NCI-H2227 (cell line): ENCODE measurements around the gene CAMK2N2.
A peak's percentile ranks its signal among the peaks of the same experiment; 100 is the strongest.
"Not testable (repeated sequence)": the region's sequence is repeated elsewhere in the genome, so short reads cannot be mapped to it uniquely, and the experiment has no call there.

Source experiments
- DNase-seq: peaks from one replicate; lab custom pipeline; 2025; ENCODE audit not compliant: unreplicated experiment; lab: John Stamatoyannopoulos, UW

The CAMK2N2 gene

GRCh38 chr3:184275381-184275701, 14.0 kb upstream of the CAMK2N2 start:
- DNase-seq = no peak

- no peak for DNase-seq
Measured at GRCh38 chr3:184272269-184272668, 10.9 kb upstream of the CAMK2N2 start.

- DNase-seq = not testable (repeated sequence)
Measured at GRCh38 chr3:184267249-184267648, 5.9 kb upstream of the CAMK2N2 start.

GRCh38 chr3:184262764-184263179, 1.4 kb upstream of the CAMK2N2 start:
- no peak for DNase-seq

- peak; percentile 74 for DNase-seq
Measured at GRCh38 chr3:184261854-184262763, 756 bp upstream of the CAMK2N2 start.

- DNase-seq = peak; percentile 61
Measured at GRCh38 chr3:184260724-184261269, 556 bp downstream of the CAMK2N2 start.

GRCh38 chr3:184259878-184260723, 1.3 kb downstream of the CAMK2N2 start:
- peak; percentile 46 for DNase-seq

- no peak for DNase-seq
Measured at GRCh38 chr3:184259396-184259877, 1.9 kb downstream of the CAMK2N2 start.

GRCh38 chr3:184258926-184259325, 2.4 kb downstream of the CAMK2N2 start:
- DNase-seq = no peak

GRCh38 chr3:184257083-184257915, 4.1 kb downstream of the CAMK2N2 start:
- no peak for DNase-seq

- no peak for DNase-seq
Measured at GRCh38 chr3:184255291-184256039, 5.9 kb downstream of the CAMK2N2 start.

GRCh38 chr3:184250167-184250828, 11.1 kb downstream of the CAMK2N2 start:
- DNase-seq = peak; percentile 92

- peak; percentile 98 for DNase-seq
Measured at GRCh38 chr3:184249412-184250166, 11.8 kb downstream of the CAMK2N2 start, which contains the start of gene EEF1AKMT4. Gene EEF1AKMT4, plus strand, starts transcription at chr3:184249672. Its CDS starts 23 bp downstream, at chr3:184249695.

- peak; percentile 94 for DNase-seq
Measured at GRCh38 chr3:184248454-184249411, 12.6 kb downstream of the CAMK2N2 start, which contains the start of gene ALG3. Gene ALG3, minus strand, starts transcription at chr3:184248962. Its CDS starts 22 bp downstream, at chr3:184248940.

GRCh38 chr3:184242297-184242685, 19.1 kb downstream of the CAMK2N2 start:
- DNase-seq = no peak

GRCh38 chr3:184241447-184242296, 19.7 kb downstream of the CAMK2N2 start:
- no peak for DNase-seq

- no peak for DNase-seq
Measured at GRCh38 chr3:184241141-184241446, 20.3 kb downstream of the CAMK2N2 start.
